Left lobe of liver (tissue), 2 donors: ENCODE data around the gene CADPS2. TPM values are rescaled to one million over a fixed set of nuclear protein-coding genes. Genes with fewer than 3 reads are reported as not detected.
"Not testable (repeated sequence)": the region's sequence is repeated elsewhere in the genome, so short reads cannot be mapped to it uniquely, and the experiment has no call there.

Experiments
- ATAC-seq: fragments of 200-7000 bp; cut with Tn5 transposase; one replicate; pipeline ENCODE4 v1.9.1; 2020; ENCODE audit warnings: mild to moderate bottlenecking, moderate library complexity
- DNase-seq: peaks from one replicate; pipeline ENCODE4 v3.0.0-alpha.2; 2020; ENCODE audit warnings: low spot score
- total RNA-seq: library from RNA; stranded (reverse); gene quantifications from one replicate; pipeline ENCODE4 v1.2.1, GENCODE V29; 2021
- donor health status: DM: no; HTN: no; CAD: no; lungs with moderate emphysema.
- donor health status: DM: no; HTN: yes; CAD: no.

The CADPS2 gene
- total RNA-seq, 1 donor from 2014 or later = 13.2 TPM

DNA sequence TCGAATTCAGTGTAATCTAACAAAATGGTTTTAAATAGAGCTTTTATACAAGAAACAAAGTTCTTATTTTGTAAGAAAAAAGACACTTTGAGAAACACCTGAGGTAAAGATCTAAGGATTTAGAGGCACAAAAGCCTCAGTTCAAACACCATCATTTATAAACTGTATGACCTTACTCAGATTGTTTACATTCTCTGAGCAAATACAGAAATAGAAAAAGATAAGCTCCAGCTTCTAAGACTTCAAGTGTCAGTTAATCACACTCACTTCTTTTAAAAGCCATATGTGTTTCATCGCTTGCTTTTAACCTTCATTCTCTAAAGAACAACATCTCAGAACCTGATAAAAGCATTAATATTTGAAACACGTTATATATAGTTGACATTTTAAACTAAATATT is 27.9 kb downstream of the CADPS2 start:
- DNase-seq = no peak
- ATAC-seq = no peak

DNA sequence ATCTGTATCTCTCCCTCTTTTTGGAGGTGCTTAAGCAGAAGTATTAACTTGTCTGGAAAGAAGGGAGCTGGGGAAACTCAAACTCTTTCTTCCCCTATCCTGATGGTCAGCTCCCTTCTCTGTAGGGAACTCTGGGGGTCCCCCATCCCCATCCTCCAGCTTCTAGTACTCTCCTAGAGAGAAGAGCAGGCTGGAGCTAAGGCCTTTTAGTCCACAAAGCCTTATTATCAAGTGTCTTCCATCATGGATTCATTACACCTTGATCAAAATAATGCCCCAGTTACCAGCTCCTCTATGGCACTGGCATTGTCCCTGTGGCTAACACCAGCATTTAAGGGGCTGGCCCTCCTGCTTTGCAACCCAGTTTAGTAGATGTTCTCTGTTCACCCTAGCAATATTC is 35.7 kb downstream of the CADPS2 start:
- no peak for DNase-seq
- no peak for ATAC-seq

DNA sequence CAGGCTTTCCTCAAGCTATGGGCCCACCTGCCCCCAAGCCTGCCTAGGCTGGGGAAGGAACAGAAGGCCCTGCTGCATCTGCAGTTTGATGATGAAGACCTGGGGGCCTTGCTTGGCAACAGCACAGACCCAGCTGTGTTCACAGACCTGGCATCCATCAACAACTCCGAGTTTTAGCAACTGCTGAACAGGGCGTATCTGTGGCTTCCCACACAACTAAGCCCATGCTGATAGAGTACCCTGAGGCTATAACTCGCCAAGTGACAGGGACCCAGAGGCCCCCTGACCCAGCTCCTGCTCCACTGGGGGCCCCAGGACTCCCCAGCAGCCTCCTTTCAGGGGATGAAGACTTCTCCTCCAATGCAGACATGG is 36.3 kb downstream of the CADPS2 start:
- DNase-seq (no peak), ATAC-seq (no peak)

DNA sequence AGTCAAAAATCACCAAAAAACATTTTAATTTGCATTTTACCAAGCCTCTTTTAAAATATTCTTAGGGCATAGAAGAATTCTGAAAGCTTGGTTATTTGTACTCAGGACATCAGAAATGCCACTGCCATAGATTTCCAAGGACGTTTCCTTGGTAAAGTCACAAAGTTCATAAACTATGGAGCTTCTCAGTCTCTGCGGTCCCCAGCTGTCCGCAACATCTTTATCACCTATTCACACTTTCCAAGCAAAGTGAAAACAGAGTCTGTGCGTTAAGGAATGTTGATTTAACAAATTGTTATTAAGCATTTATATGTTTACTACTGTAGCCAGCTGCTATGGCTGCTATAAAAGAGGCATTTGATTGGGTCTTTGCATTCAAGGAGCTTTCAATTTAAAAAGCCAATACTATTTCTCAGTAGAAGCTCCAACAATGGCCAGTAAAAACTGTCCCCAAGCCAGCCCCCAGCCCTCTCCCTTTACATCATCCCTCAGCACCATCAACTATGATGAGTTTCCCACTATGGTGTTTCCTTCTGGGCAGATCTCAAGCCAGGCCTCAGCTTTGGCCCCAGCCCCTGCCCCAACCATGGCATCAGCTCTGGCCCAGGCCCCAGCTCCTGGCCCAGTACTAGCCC is 36.8 kb downstream of the CADPS2 start:
- DNase-seq (no peak), ATAC-seq (no peak)

DNA sequence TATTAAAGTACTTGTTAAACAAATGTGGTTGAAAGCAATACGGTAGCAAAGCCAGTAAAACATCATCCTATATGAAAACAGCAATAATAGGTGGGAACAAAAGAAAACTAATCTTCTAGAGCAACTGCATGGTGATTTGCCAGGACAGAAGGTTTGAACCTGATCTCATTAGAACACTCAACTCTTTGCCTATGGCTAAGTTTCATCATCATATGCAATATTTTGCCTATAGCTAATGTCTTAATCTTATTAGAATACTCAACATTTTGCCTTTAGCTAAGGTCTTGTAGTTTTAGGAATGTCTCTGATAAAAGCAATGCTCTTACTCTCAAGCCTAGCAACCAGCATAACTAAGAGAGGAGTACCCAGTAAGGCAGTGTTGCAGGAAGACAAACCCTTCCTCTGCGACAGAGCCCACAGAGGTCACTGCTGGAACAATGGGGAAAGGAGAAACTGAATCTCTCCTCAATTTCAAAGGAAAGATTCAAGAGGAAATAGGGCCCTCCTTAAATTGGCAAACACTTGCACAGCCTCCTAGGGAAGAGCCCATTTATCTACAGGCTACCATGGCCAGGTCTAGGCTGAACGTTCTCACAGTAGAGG is 38.3 kb downstream of the CADPS2 start:
- DNase-seq (no peak), ATAC-seq (peak; percentile 27)

DNA sequence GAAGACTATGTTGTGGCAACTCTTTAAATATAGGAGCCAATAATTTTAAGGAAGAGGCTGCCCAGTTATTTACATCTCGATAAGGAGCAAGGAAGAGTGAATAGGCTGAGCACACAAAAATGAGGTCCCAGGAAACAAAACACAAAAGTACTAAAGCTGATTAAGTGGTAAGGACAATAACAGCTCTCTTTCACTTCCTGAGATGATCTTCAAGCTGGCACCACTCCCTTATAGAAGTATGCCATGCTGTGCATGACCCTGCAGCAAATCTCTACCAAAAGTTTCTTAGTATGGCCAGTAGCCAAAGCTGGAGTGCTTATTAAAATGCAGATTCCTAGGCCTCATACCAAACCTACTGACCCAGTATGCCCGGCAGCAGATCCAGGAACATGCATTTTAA is 39.7 kb downstream of the CADPS2 start:
- ATAC-seq = no peak
- no peak for DNase-seq

DNA sequence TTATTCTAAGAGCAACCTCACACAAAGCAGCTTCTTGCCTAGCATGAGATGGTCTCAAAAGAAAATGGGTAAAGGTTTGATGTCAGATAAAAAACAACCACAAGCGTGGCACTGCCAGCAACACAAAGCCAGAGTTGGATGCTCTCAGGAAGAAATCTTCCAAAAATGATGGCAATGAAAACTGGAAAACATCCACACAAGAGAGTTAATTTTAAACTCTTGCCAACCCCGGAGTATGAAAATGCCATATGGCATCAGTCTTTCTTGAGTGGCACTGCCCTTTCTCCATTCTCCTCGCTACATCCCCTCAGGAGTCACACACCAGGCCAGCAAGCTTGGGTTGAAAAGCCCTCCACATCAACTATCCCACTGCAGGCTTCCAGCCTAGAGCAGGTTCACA is 41.0 kb downstream of the CADPS2 start:
- DNase-seq (no peak), ATAC-seq (no peak)

DNA sequence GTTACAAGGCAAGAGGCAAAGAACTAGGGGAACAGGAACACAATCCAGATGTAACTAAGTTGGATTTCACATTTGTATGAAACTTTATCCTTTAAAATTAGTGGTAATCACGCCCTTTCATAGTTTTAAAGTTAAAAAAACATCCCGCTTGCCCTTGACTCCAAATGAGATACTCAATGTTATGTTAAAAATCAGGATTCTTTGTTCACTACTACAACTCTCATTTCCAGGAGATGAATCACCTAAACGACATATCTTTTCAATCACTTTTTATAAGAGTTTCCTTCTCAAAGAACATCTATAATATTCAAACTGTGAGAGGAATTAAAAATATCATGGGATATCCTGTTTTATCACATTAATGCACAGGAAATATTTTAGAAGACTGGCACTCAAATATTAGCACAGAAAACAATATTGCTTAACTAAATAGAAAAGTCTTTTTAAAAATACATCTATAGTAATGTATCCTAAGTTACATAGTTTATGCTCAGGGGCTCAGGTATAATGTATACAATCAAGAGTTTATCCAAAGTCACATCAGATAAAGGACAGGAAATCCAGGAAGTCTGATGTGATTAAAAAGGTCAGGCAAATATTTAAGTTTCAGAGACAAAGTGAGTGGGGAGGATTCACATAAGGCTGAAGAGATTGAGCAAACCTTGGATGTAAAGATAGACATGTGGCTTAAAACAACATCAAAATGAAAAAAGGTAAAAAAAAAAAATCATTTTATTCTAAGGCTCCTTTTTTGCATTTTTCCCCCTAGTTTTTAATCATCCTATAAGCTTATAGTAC is 41.9 kb downstream of the CADPS2 start:
- no peak for DNase-seq
- no peak for ATAC-seq

DNA sequence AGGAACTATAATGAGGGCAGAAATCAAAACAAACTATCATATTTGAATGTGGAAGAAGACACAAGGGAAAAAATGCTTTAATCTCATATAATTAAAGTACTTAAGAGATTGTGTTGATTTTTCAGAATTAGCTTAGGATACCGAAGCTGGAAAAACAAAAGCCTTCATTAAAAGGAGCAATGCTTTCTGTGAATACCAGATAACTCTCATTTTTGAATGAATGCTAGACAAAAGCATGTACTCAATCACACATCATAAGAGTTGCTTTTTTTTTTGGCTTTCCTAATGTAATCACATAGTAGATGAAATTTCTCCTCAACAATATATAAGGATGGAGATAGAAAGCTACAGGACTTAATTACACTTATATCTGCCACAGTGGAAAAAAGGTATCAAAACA is 43.3 kb downstream of the CADPS2 start:
- ATAC-seq = no peak

DNA sequence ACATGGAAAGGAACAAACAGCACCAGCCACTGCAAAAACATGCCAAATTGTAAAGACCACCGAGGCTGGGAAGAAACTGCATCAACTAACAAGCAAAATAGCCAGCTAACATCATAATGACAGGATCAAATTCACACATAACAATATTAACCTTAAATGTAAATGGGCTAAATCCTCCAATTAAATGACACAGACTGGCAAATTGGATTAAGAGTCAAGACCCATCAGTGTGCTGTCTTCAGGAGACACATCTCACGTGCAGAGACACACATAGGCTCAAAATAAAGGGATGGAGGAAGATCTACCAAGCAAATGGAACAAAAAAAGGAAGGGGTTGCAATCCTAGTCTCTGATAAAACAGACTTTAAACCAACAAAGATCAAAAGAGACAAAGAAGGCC is 50.0 kb downstream of the CADPS2 start:
- DNase-seq, ATAC-seq: not testable (repeated sequence)

More for the DNA sequence above, 43.3 kb downstream of the CADPS2 start:
- DNase-seq = no peak

DNA sequence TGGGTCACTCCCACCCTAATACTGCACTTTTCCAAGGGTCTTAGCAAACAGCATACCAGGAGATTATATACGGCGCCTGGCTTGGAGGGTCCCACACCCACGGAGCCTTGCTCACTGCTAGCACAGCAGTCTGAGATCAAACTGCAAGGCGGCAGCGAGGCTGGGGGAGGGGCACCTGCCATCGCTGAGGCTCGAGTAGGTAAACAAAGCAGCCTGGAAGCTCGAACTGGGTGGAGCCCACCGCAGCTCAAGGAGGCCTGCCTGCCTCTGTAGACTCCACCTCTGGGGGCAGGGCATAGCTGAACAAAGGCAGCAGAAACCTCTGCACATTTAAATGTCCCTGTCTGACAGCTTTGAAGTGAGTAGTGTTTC is 51.7 kb downstream of the CADPS2 start:
- not testable (repeated sequence) for ATAC-seq, DNase-seq

DNA sequence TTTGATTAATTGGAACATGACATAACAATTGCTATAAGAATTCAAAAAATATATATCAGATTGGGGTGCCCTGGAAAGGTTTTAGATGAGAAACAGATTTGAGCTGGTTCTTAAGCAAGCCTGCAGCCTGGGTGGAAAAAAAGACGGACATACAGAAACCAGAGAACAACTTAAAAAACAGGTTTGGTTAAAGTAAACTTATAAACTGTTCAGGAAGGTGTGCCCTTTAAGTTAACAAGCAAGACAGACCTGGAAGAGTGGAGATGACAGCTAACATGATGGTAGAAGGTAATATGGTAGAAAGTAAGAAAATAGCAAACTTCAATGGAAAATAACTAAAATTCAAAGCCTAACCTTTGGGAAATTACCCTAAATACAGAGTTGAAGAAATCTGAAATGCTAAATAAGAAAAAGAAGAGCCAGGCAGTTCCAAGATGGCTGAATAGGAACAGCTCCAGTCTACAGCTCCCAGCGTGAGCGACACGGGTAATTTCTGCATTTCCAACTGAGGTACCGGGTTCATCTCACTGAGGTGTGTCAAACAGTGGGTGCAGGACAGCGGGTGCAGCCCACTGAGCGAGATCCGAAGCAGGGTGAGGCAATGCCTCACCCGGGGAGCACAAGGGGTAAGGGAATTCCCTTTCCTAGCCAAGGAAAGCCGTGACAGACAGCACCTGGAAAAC is 52.2 kb downstream of the CADPS2 start:
- DNase-seq = no peak

DNA sequence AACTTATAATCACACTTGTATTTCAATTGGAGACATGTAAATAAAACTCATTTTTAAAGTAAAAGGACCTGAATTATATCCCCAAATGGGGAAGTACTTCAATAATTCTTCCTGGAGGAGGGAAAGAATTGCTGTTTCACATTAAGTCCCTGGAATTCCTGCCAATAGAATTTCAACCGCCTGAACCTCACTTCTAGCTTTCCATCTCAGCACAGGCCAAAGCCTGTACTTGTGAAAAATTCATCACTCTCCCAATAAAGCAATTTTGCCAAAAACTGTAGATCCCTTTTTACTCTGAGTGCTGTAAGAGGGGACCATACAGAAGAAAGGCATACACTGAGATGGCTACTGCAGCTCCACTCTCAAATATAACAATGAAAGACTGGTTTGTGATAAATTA is 54.8 kb downstream of the CADPS2 start:
- ATAC-seq (no peak), DNase-seq (no peak)

More for the DNA sequence above, 52.2 kb downstream of the CADPS2 start:
- no peak for ATAC-seq

DNA sequence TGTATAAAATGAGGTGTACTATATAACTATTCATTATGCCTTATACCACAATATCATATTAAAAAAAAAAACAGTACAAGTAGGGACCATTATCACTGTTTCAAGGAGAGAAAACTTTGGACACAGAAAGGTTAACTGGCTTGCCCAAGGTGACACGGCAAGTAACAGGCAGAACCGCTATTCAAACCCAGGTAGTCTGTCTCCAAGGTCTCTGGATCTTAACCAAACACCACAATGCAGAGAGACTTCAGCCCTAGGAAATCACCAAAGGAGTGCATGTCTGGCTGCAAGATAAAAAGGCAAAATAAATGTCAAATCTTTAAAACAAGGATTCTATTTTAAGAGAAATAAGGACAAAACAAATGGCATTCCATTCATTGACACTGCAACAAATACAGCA is 56.3 kb downstream of the CADPS2 start:
- ATAC-seq (no peak), DNase-seq (no peak)

DNA sequence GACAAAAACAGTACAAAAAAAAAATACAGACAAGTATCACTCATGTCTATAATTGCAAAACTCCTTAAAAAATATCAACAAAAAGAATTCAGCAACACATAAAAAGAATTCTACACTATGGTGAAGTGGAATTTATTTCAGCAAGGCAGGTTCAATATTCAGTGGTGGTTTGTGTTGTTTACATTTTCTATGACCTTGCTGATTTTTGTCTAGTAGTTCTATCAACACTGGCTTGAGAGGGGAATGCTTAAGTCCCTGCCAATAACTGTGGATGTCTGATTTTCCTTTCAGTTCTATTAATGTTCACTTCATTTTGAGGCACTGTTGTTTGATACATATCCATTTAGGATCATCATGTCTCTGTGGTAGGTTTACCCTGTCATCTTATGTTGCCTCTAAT is 58.5 kb downstream of the CADPS2 start:
- no peak for ATAC-seq

DNA sequence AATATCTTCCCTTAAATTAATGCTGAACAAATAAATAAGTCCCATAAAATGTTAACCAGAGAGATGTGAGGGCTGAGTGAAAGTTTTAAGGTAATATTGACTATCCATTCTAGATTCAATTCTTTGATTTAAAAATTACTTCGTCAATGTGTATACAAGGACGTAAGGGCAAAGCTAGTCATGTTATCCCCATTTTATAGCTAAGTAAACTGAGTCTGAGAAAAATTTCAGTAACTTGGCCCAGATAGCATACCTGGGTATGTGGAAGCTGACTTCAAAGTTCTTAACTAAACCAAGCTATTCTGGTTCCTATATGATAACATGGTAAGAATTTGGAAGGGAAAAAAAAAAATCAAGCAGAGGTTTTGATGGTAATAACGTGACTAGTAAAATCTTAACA is 72.4 kb downstream of the CADPS2 start:
- ATAC-seq (no peak), DNase-seq (no peak)

More for the DNA sequence above, 58.5 kb downstream of the CADPS2 start:
- no peak for DNase-seq

DNA sequence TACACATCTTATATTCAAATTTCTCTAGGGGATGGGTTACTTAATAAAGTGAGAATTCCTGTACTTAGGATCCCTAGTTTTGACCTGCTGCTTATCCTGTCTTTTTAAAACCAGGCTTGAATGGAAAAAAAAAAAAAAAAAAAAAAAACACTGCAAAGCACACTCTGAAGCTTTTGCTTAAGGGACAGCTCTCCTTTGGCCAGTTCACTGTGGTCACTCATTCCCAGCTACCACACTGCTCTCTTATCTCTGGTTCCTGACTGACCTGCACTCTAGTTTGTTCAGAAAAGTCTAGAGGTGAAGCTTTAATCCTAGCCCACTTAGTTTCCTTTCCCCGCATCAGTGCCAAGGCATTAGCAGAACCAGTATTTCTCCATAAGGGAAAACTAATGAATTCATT is 82.4 kb downstream of the CADPS2 start:
- ATAC-seq = peak; percentile 48

DNA sequence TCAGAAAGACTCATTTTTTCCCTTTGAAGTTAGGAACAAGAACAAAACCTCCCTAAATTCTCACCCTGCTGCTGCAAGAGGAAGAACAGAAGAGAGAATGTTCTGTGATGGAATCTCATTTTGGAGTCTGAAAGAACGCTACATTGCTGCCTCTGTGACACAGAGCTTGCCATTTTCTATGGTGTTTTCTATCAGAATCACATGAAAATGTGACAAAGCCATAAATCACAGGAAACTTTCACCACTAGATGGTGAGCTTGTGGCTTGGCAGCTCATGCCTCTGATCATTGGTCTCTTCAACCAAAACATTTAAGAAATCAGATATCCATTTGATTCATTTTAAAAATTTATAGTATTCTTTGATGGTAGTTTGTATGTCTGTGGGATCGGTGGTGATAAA is 82.9 kb downstream of the CADPS2 start:
- peak; percentile 86 for ATAC-seq
- no peak for DNase-seq

More for the DNA sequence above, 82.4 kb downstream of the CADPS2 start:
- DNase-seq = no peak

DNA sequence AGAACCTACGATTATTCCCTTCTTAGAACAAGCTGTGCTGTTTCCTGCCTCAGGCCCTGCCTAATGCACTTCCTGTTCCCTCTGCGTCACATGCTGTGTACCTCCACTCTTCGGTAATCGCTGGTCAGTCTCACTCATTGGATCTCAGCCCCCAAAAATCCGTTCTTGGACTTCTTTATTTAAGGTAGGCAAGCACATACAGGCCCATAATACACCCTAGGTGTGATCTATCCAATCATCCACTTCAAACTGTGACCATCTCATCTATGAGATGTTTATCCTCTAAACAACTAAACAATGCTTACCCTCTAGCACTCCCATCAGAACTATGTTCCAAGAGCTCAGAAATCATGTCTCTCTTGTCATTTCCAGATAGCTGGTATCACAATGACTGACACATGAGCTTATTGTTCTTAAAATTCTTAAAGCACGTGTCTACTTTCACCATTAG is 83.9 kb downstream of the CADPS2 start:
- DNase-seq (no peak), ATAC-seq (peak; percentile 64)

DNA sequence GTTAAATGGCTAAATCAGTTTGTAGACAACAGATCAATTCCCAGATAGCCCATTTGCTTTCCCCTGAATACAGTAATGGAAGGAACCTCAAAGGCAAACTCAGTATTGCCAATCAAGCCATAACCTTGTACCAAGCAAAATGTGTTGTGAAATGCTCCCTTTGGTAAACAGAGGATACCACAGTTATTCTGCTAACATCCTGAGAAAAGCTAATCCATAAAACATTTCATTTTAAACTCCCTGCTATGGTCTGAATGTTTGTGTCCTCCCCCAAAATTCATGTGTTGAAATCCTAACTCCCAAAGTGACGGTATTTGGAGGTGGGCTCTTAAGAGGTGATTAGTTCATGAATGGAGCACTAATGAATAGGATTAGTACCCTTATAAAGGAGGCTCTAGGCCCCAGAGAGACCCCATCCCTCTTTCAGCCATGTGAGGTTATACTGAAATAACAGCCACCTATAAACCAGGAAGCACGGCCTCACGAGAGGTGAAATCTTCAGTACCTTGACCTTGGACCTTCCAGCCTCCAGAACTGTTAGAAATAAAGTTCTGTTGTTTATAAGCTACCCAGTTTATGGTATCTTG is 94.2 kb downstream of the CADPS2 start:
- DNase-seq = no peak
- peak; percentile 62 for ATAC-seq

DNA sequence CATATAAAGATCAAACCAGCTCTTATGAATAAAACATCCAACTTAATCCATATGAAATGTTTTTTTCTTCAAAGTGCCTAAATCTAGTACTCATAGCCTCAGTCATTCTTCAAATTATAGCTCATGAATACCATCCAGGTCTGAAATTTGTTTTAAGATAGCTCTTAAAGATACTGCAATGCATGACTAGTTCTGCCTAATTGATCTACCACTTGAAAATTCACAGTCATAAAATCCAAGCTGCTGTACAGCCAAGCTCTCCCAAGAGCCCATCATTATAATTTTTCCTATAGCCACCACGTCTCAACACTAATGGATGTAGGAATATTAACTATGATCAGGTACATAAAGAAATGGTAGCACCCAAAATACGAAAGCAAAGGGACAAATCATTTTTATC is 95.7 kb downstream of the CADPS2 start:
- ATAC-seq = no peak
- no peak for DNase-seq
